ENCODE data around the gene INSC.

Gene INSC

GRCh38 chr11:15202626-15203025 is 87.9 kb downstream of the INSC start:
- Histone ChIP-seq H3K4me2 (ENCODE audit: low read length) (no peak overlapping the region), H3K27ac (ENCODE audit: low read depth, low read length) (no peak overlapping the region), H3K79me1 (ENCODE audit: low read length) (no peaks in the 10 kb centered on the region), H3K79me2 (ENCODE audit: control insufficient read depth, insufficient read depth, low read length, poor library complexity) (no peaks in the 10 kb centered on the region), H4K8ac (ENCODE audit: low read depth, low read length) (no peak overlapping the region), H3K23ac (ENCODE audit: low read length) (no peak overlapping the region), H3K9me3 (ENCODE audit: insufficient read depth, low read depth, low read length) (peaks cover 2% of the 10 kb centered on the region), H3K4me3 (ENCODE audit: low read depth, low read length) (no peak overlapping the region), H2BK5ac (ENCODE audit: low read depth, low read length, poor library complexity) (no peak overlapping the region), H4K91ac (ENCODE audit: low read depth, low read length) (no peak overlapping the region), H4K12ac (ENCODE audit: low read depth, low read length) (no peak overlapping the region), H2AK5ac (ENCODE audit: low read length) (no peak overlapping the region), H3K4me1 (ENCODE audit: control insufficient read depth in 1 of 2, insufficient read depth in 2 of 2, low read length in 2 of 2) (no peaks in the 10 kb centered on the region), H2BK12ac (ENCODE audit: low read length) (no peak overlapping the region), H2BK120ac (ENCODE audit: insufficient read depth, low read length, poor library complexity) (no peak overlapping the region), H3K14ac (ENCODE audit: low read length) (no peak overlapping the region), H3K36me3 (ENCODE audit: control insufficient read depth in 1 of 2, insufficient read depth in 2 of 2, low read length in 2 of 2) (no peaks in the 10 kb centered on the region), H3K9ac (ENCODE audit: low read length) (no peak overlapping the region), H2AFZ (ENCODE audit: insufficient read depth, low read length, poor library complexity) (no peak overlapping the region), H3K4ac (ENCODE audit: low read depth, low read length) (no peak overlapping the region), H3K18ac (ENCODE audit: low read length) (no peak overlapping the region), H3K27me3 (ENCODE audit: insufficient read depth, low read length) (no peaks in the 10 kb centered on the region)
- WGBS (ENCODE audit: extremely low coverage, insufficient coverage, insufficient read length) = no CpG with 5 or more reads among the region's 5 CpGs
- peak; percentile 40 to 73 for DNase-seq

- DNase-seq = no peak
- H3K9me3 ChIP-seq (ENCODE audit: insufficient read depth, low read depth, low read length) = peaks cover 2% of the 10 kb centered on the region
- H2BK5ac ChIP-seq (ENCODE audit: low read depth, low read length, poor library complexity) = no peak overlapping the region
- H3K79me2 ChIP-seq (ENCODE audit: control insufficient read depth, insufficient read depth, low read length, poor library complexity) = no peaks in the 10 kb centered on the region
- no peak overlapping the region for H4K8ac ChIP-seq (ENCODE audit: low read depth, low read length)
- no peak overlapping the region for H3K18ac ChIP-seq (ENCODE audit: low read length)
- H2BK12ac ChIP-seq (ENCODE audit: low read length) = no peak overlapping the region
- no peaks in the 10 kb centered on the region for H3K27me3 ChIP-seq (ENCODE audit: insufficient read depth, low read length)
- no peaks in the 10 kb centered on the region for H3K79me1 ChIP-seq (ENCODE audit: low read length)
- H3K4ac ChIP-seq (ENCODE audit: low read depth, low read length) = no peak overlapping the region
- H3K4me1 ChIP-seq (ENCODE audit: control insufficient read depth in 1 of 2, insufficient read depth in 2 of 2, low read length in 2 of 2) = no peaks in the 10 kb centered on the region
- H4K12ac ChIP-seq (ENCODE audit: low read depth, low read length) = no peak overlapping the region
- no peaks in the 10 kb centered on the region for H3K36me3 ChIP-seq (ENCODE audit: control insufficient read depth in 1 of 2, insufficient read depth in 2 of 2, low read length in 2 of 2)
- no CpG with 5 or more reads among the region's 10 CpGs for WGBS (ENCODE audit: extremely low coverage, insufficient coverage, insufficient read length)
- no peak overlapping the region for H3K4me2 ChIP-seq (ENCODE audit: low read length)
- no peak overlapping the region for H2AFZ ChIP-seq (ENCODE audit: insufficient read depth, low read length, poor library complexity)
- H3K23ac ChIP-seq (ENCODE audit: low read length) = no peak overlapping the region
- H2AK5ac ChIP-seq (ENCODE audit: low read length) = no peak overlapping the region
- H3K9ac ChIP-seq (ENCODE audit: low read length) = no peak overlapping the region
- no peak overlapping the region for H3K14ac ChIP-seq (ENCODE audit: low read length)
- H2BK120ac ChIP-seq (ENCODE audit: insufficient read depth, low read length, poor library complexity) = no peak overlapping the region
- no peak overlapping the region for H4K91ac ChIP-seq (ENCODE audit: low read depth, low read length)
- no peak overlapping the region for H3K27ac ChIP-seq (ENCODE audit: low read depth, low read length)
- no peak overlapping the region for H3K4me3 ChIP-seq (ENCODE audit: low read depth, low read length)
Measured at GRCh38 chr11:15204711-15205110, 90.0 kb downstream of the INSC start.

GRCh38 chr11:15206791-15207190 is 92.1 kb downstream of the INSC start:
- Histone ChIP-seq H2BK5ac (ENCODE audit: low read depth, low read length, poor library complexity) (no peak overlapping the region), H4K91ac (ENCODE audit: low read depth, low read length) (no peak overlapping the region), H3K36me3 (ENCODE audit: control insufficient read depth in 1 of 2, insufficient read depth in 2 of 2, low read length in 2 of 2) (no peaks in the 10 kb centered on the region), H2AK5ac (ENCODE audit: low read length) (no peak overlapping the region), H2AFZ (ENCODE audit: insufficient read depth, low read length, poor library complexity) (no peak overlapping the region), H2BK120ac (ENCODE audit: insufficient read depth, low read length, poor library complexity) (no peak overlapping the region), H3K4ac (ENCODE audit: low read depth, low read length) (no peak overlapping the region), H3K4me2 (ENCODE audit: low read length) (no peak overlapping the region), H2BK12ac (ENCODE audit: low read length) (no peak overlapping the region), H3K9ac (ENCODE audit: low read length) (no peak overlapping the region), H3K9me3 (ENCODE audit: insufficient read depth, low read depth, low read length) (no peaks in the 10 kb centered on the region), H4K8ac (ENCODE audit: low read depth, low read length) (no peak overlapping the region), H4K12ac (ENCODE audit: low read depth, low read length) (no peak overlapping the region), H3K14ac (ENCODE audit: low read length) (no peak overlapping the region), H3K23ac (ENCODE audit: low read length) (no peak overlapping the region), H3K27me3 (ENCODE audit: insufficient read depth, low read length) (no peaks in the 10 kb centered on the region), H3K18ac (ENCODE audit: low read length) (no peak overlapping the region), H3K4me1 (ENCODE audit: control insufficient read depth in 1 of 2, insufficient read depth in 2 of 2, low read length in 2 of 2) (no peaks in the 10 kb centered on the region), H3K79me1 (ENCODE audit: low read length) (no peaks in the 10 kb centered on the region), H3K79me2 (ENCODE audit: control insufficient read depth, insufficient read depth, low read length, poor library complexity) (no peaks in the 10 kb centered on the region), H3K27ac (ENCODE audit: low read depth, low read length) (no peak overlapping the region), H3K4me3 (ENCODE audit: low read depth, low read length) (no peak overlapping the region)
- no CpG with 5 or more reads among the region's 2 CpGs for WGBS (ENCODE audit: extremely low coverage, insufficient coverage, insufficient read length)
- no peak for DNase-seq

- Histone ChIP-seq H3K27me3 (ENCODE audit: insufficient read depth, low read length) (no peaks in the 10 kb centered on the region), H3K4me3 (ENCODE audit: low read depth, low read length) (no peak overlapping the region), H3K4me1 (ENCODE audit: control insufficient read depth in 1 of 2, insufficient read depth in 2 of 2, low read length in 2 of 2) (no peaks in the 10 kb centered on the region), H4K12ac (ENCODE audit: low read depth, low read length) (no peak overlapping the region), H3K18ac (ENCODE audit: low read length) (no peak overlapping the region), H3K79me2 (ENCODE audit: control insufficient read depth, insufficient read depth, low read length, poor library complexity) (no peaks in the 10 kb centered on the region), H2AFZ (ENCODE audit: insufficient read depth, low read length, poor library complexity) (no peak overlapping the region), H3K79me1 (ENCODE audit: low read length) (no peaks in the 10 kb centered on the region), H2BK12ac (ENCODE audit: low read length) (no peak overlapping the region), H4K8ac (ENCODE audit: low read depth, low read length) (no peak overlapping the region), H4K91ac (ENCODE audit: low read depth, low read length) (no peak overlapping the region), H3K9me3 (ENCODE audit: insufficient read depth, low read depth, low read length) (no peaks in the 10 kb centered on the region), H2BK120ac (ENCODE audit: insufficient read depth, low read length, poor library complexity) (no peak overlapping the region), H3K4ac (ENCODE audit: low read depth, low read length) (no peak overlapping the region), H3K14ac (ENCODE audit: low read length) (no peak overlapping the region), H3K27ac (ENCODE audit: low read depth, low read length) (no peak overlapping the region), H2AK5ac (ENCODE audit: low read length) (no peak overlapping the region), H3K9ac (ENCODE audit: low read length) (no peak overlapping the region), H3K4me2 (ENCODE audit: low read length) (no peak overlapping the region), H3K23ac (ENCODE audit: low read length) (no peak overlapping the region), H2BK5ac (ENCODE audit: low read depth, low read length, poor library complexity) (no peak overlapping the region), H3K36me3 (ENCODE audit: control insufficient read depth in 1 of 2, insufficient read depth in 2 of 2, low read length in 2 of 2) (no peaks in the 10 kb centered on the region)
- peak; percentile 42 to 81 for DNase-seq
- no CpG with 5 or more reads among the region's 10 CpGs for WGBS (ENCODE audit: extremely low coverage, insufficient coverage, insufficient read length)
Measured at GRCh38 chr11:15208378-15209222, 93.9 kb downstream of the INSC start.

All from trophoblast cell (in vitro differentiated cells and primary cell).